ENCODE measurements around the gene GPC6.
"Not testable (repeated sequence)": the region's sequence is repeated elsewhere in the genome, so short reads cannot be mapped to it uniquely, and the experiment has no call there.

The GPC6 gene

GRCh38 chr13:94173312-94173854, 946.8 kb downstream of the GPC6 start:
- no peak for DNase-seq (ENCODE audit: low spot score)

- no peak for DNase-seq (ENCODE audit: low spot score)
These were observed 947.4 kb downstream of the GPC6 start for GRCh38 chr13:94174009-94174408.

- no peak for DNase-seq (ENCODE audit: low spot score)
These were observed 948.5 kb downstream of the GPC6 start for GRCh38 chr13:94175076-94175475.

- DNase-seq (ENCODE audit: low spot score) = no peak
These were observed 950.0 kb downstream of the GPC6 start for GRCh38 chr13:94176561-94176960.

- DNase-seq (ENCODE audit: low spot score) = no peak
These were observed 950.4 kb downstream of the GPC6 start for GRCh38 chr13:94177041-94177440.

- DNase-seq (ENCODE audit: low spot score) = no peak
These were observed 952.1 kb downstream of the GPC6 start for GRCh38 chr13:94178625-94179244.

- DNase-seq (ENCODE audit: low spot score) = no peak
These were observed 955.0 kb downstream of the GPC6 start for GRCh38 chr13:94181461-94182107.

GRCh38 chr13:94182185-94182761, 955.7 kb downstream of the GPC6 start:
- no peak for DNase-seq (ENCODE audit: low spot score)

- DNase-seq (ENCODE audit: low spot score) = no peak
These were observed 959.9 kb downstream of the GPC6 start for GRCh38 chr13:94186470-94186869.

GRCh38 chr13:94188201-94188854, 961.7 kb downstream of the GPC6 start:
- peak; percentile 19 for DNase-seq (ENCODE audit: low spot score)

- DNase-seq (ENCODE audit: low spot score) = peak; percentile 59
These were observed 965.9 kb downstream of the GPC6 start for GRCh38 chr13:94192431-94192975.

- no peak for DNase-seq (ENCODE audit: low spot score)
These were observed 969.1 kb downstream of the GPC6 start for GRCh38 chr13:94195715-94196114.

GRCh38 chr13:94196413-94196812, 969.8 kb downstream of the GPC6 start:
- no peak for DNase-seq (ENCODE audit: low spot score)

- no peak for DNase-seq (ENCODE audit: low spot score)
These were observed 972.1 kb downstream of the GPC6 start for GRCh38 chr13:94198681-94199080.

GRCh38 chr13:94199135-94199534, 972.5 kb downstream of the GPC6 start:
- DNase-seq (ENCODE audit: low spot score) = no peak

GRCh38 chr13:94201022-94201421, 974.4 kb downstream of the GPC6 start:
- no peak for DNase-seq (ENCODE audit: low spot score)

GRCh38 chr13:94204163-94204562, 977.6 kb downstream of the GPC6 start:
- no peak for DNase-seq (ENCODE audit: low spot score)

GRCh38 chr13:94204946-94205345, 978.3 kb downstream of the GPC6 start:
- DNase-seq (ENCODE audit: low spot score) = no peak

- DNase-seq (ENCODE audit: low spot score) = no peak
These were observed 979.3 kb downstream of the GPC6 start for GRCh38 chr13:94205896-94206295.

GRCh38 chr13:94209117-94209516, 982.5 kb downstream of the GPC6 start:
- DNase-seq (ENCODE audit: low spot score) = no peak

- DNase-seq (ENCODE audit: low spot score) = not testable (repeated sequence)
These were observed 983.3 kb downstream of the GPC6 start for GRCh38 chr13:94209913-94210312.

- no peak for DNase-seq (ENCODE audit: low spot score)
These were observed 984.2 kb downstream of the GPC6 start for GRCh38 chr13:94210816-94211215.

GRCh38 chr13:94212196-94212595, 985.6 kb downstream of the GPC6 start:
- DNase-seq (ENCODE audit: low spot score) = no peak

Data from iPS-NIHi11 (cell line).